SK-N-MC (cell line): ENCODE results near the gene KRTAP2-2.
"Not testable (repeated sequence)": the region's sequence is repeated elsewhere in the genome, so short reads cannot be mapped to it uniquely, and the experiment has no call there.

Experiments
- EZH2 ChIP-seq: fragments of 200-600 bp; sonication (generic); IDR thresholded peaks from one replicate; pipeline ENCODE4 v1.6.1; 2017; ENCODE audit warnings: antibody characterized with exemption
- POLR2AphosphoS5 ChIP-seq: IDR thresholded peaks from 2 replicates; pipeline ENCODE4 v1.6.1; 2012; ENCODE audit warnings: mild to moderate bottlenecking, low read depth, low read length, borderline replicate concordance

- not testable (repeated sequence) for TF ChIP-seq POLR2AphosphoS5, EZH2
These were observed 4.4 kb upstream of the KRTAP2-2 start for GRCh38 chr17:41059276-41060051.
